HEK293T (cell line): ENCODE data around the gene TLE5.

Source experiments
- BHLHE40 ChIP-seq: fragments of 450-650 bp; IDR thresholded peaks from 2 replicates; pipeline ENCODE4 v1.6.1; 2016; ENCODE audit warnings: mild to moderate bottlenecking, moderate library complexity, borderline replicate concordance
- CTBP1 ChIP-seq: fragments of 450-650 bp; IDR thresholded peaks from 2 replicates; pipeline ENCODE4 v1.6.1; 2016; ENCODE audit warnings: borderline replicate concordance
- ELF4 ChIP-seq: fragments of 450-650 bp; IDR thresholded peaks from 2 replicates; pipeline ENCODE4 v1.6.1; 2017; ENCODE audit warnings: antibody characterized with exemption
- FOXA1 ChIP-seq: fragments of 450-650 bp; IDR thresholded peaks from 2 replicates; pipeline ENCODE4 v1.6.1; 2016; ENCODE audit warnings: mild to moderate bottlenecking
- FOXK2 ChIP-seq: fragments of 450-650 bp; IDR thresholded peaks from 2 replicates; pipeline ENCODE4 v1.6.1; 2016; ENCODE audit warnings: mild to moderate bottlenecking
- FOXM1 ChIP-seq: fragments of 450-650 bp; IDR thresholded peaks from 2 replicates; pipeline ENCODE4 v1.6.1; 2017; ENCODE audit warnings: mild to moderate bottlenecking, borderline replicate concordance
- HDGF ChIP-seq: fragments of 450-650 bp; IDR thresholded peaks from 2 replicates; pipeline ENCODE4 v1.6.1; 2017; ENCODE audit warnings: antibody characterized with exemption, borderline replicate concordance
- L3MBTL2 ChIP-seq: fragments of 450-650 bp; conservative IDR thresholded peaks from 2 replicates; pipeline ENCODE4 v1.6.1; 2016; ENCODE audit warnings: mild to moderate bottlenecking
- LEF1 ChIP-seq: fragments of 450-650 bp; IDR thresholded peaks from 2 replicates; pipeline ENCODE4 v1.6.1; 2017; ENCODE audit warnings: mild to moderate bottlenecking, borderline replicate concordance
- NFRKB ChIP-seq: fragments of 450-650 bp; IDR thresholded peaks from 2 replicates; pipeline ENCODE4 v1.6.1; 2016; ENCODE audit warnings: mild to moderate bottlenecking, moderate library complexity
- TARDBP ChIP-seq: fragments of 450-650 bp; IDR thresholded peaks from 2 replicates; pipeline ENCODE4 v1.6.1; 2016
- ZNF384 ChIP-seq: fragments of 450-650 bp; IDR thresholded peaks from 2 replicates; pipeline ENCODE4 v1.6.1; 2016
- TF ChIP-seq, protein P1 (sequence below): fragments of 450-650 bp; IDR thresholded peaks from 2 replicates; pipeline ENCODE4 v1.6.1; 2016

- TF ChIP-seq TARDBP: no peak
- TF ChIP-seq, protein P1, sequence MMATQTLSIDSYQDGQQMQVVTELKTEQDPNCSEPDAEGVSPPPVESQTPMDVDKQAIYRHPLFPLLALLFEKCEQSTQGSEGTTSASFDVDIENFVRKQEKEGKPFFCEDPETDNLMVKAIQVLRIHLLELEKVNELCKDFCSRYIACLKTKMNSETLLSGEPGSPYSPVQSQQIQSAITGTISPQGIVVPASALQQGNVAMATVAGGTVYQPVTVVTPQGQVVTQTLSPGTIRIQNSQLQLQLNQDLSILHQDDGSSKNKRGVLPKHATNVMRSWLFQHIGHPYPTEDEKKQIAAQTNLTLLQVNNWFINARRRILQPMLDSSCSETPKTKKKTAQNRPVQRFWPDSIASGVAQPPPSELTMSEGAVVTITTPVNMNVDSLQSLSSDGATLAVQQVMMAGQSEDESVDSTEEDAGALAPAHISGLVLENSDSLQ: no peak
- no peak for TF ChIP-seq ZNF384
- no peak for TF ChIP-seq NFRKB
- TF ChIP-seq BHLHE40: no peak
- TF ChIP-seq HDGF: no peak
- TF ChIP-seq FOXA1: no peak
- no peak for TF ChIP-seq L3MBTL2
- no peak for TF ChIP-seq FOXM1
- TF ChIP-seq LEF1: no peak
- no peak for TF ChIP-seq ELF4
- no peak for TF ChIP-seq FOXK2
- TF ChIP-seq CTBP1: no peak
Observed at GRCh38 chr19:3024509-3024869, 37.8 kb downstream of the TLE5 start.
